GM12872 (cell line): ENCODE measurements around the gene SRRM2.

Experiments
- CTCF ChIP-seq: IDR thresholded peaks from 3 replicates; pipeline ENCODE4 v1.5.1; 2011; ENCODE audit warnings: low read depth, mild to moderate bottlenecking, low read length, moderate library complexity; ENCODE audit not compliant: insufficient read depth

SRRM2 gene

GRCh38 chr16:2706611-2707311 lies 45.7 kb upstream of the SRRM2 start:
- TF ChIP-seq CTCF, result no peak

- no peak for TF ChIP-seq CTCF
Observed at GRCh38 chr16:2707368-2708289, 44.8 kb upstream of the SRRM2 start.

- no peak for TF ChIP-seq CTCF
Observed at GRCh38 chr16:2708290-2708639, 44.2 kb upstream of the SRRM2 start.

- no peak for TF ChIP-seq CTCF
Observed at GRCh38 chr16:2708955-2709587, 43.4 kb upstream of the SRRM2 start.

- no peak for TF ChIP-seq CTCF
Observed at GRCh38 chr16:2709588-2709984, 42.9 kb upstream of the SRRM2 start.

- no peak for TF ChIP-seq CTCF
Observed at GRCh38 chr16:2710021-2710710, 42.3 kb upstream of the SRRM2 start.
